ENCODE data around the gene TLE3.

DNA sequence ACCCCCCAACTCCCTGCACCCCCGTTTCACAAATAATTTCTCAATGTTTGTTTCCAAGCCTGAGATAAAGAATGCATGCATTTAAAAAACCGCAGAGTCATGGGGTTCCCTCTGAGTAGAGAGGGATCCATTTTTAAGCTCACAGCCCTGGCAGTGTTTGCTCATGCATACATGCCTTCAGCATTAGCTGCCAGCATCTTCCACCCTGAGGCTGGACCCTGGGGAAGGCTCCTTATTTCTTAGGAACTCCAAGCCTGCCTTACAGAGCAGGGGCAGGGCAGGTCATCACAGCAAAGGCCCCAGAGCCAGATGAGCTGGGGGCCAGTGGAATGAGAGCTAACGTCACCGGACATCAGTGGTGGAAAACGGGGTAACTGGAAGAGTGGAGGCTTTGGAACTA, 31.3 kb downstream of the TLE3 start:
- TF ChIP-seq, protein P1, sequence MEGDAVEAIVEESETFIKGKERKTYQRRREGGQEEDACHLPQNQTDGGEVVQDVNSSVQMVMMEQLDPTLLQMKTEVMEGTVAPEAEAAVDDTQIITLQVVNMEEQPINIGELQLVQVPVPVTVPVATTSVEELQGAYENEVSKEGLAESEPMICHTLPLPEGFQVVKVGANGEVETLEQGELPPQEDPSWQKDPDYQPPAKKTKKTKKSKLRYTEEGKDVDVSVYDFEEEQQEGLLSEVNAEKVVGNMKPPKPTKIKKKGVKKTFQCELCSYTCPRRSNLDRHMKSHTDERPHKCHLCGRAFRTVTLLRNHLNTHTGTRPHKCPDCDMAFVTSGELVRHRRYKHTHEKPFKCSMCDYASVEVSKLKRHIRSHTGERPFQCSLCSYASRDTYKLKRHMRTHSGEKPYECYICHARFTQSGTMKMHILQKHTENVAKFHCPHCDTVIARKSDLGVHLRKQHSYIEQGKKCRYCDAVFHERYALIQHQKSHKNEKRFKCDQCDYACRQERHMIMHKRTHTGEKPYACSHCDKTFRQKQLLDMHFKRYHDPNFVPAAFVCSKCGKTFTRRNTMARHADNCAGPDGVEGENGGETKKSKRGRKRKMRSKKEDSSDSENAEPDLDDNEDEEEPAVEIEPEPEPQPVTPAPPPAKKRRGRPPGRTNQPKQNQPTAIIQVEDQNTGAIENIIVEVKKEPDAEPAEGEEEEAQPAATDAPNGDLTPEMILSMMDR (IDR thresholded peaks at IDR 0.05; ENCODE audit: poor library complexity), result no peak
- TF ChIP-seq EZH2 (IDR thresholded peaks at IDR 0.05; ENCODE audit: borderline replicate concordance) (no peak), EZH2phosphoT487 (IDR thresholded peaks at IDR 0.05; ENCODE audit: low read depth, severe bottlenecking, unreplicated experiment) (no peak)

Data from hepatocyte (in vitro differentiated cells).